Loucy (cell line): ENCODE results near the gene SPTB.
A peak's percentile ranks its signal among the peaks of the same experiment; 100 is the strongest.

Experiments
- H2AFZ ChIP-seq: fragments of 200-600 bp; sonication (generic); 2 replicates; pipeline ENCODE4 v1.6.0; 2016; ENCODE audit warnings: antibody characterized with exemption, mild to moderate bottlenecking, low read length, moderate library complexity
- H3F3A ChIP-seq: fragments of 200-600 bp; 2 replicates; pipeline ENCODE4 v1.6.0; 2016; ENCODE audit warnings: antibody characterized with exemption, low read depth, mild to moderate bottlenecking
- H3K27me3 ChIP-seq: fragments of 200-600 bp; sonication (generic); 2 replicates; pipeline ENCODE4 v1.6.1; 2014; ENCODE audit warnings: low read length, mild to moderate bottlenecking; ENCODE audit not compliant: insufficient read depth, poor library complexity, severe bottlenecking
- H3K36me3 ChIP-seq: fragments of 200-600 bp; sonication (generic); 2 replicates; pipeline ENCODE4 v1.6.1; 2016; ENCODE audit warnings: low read length; ENCODE audit not compliant: insufficient read depth
- H3K4me1 ChIP-seq: fragments of 200-600 bp; sonication (generic); 2 replicates; pipeline ENCODE4 v1.5.1; 2014; ENCODE audit warnings: low read length, mild to moderate bottlenecking; ENCODE audit not compliant: insufficient read depth, poor library complexity, severe bottlenecking
- H3K4me2 ChIP-seq: fragments of 200-600 bp; sonication (generic); 2 replicates; pipeline ENCODE4 v1.6.0; 2014; ENCODE audit warnings: antibody characterized with exemption, low read length, low read depth, mild to moderate bottlenecking; ENCODE audit not compliant: poor library complexity, severe bottlenecking
- H3K4me3 ChIP-seq: fragments of 200-600 bp; sonication (generic); 2 replicates; pipeline ENCODE4 v1.5.1; 2014; ENCODE audit warnings: low read length, mild to moderate bottlenecking, mixed read lengths; ENCODE audit not compliant: poor library complexity, severe bottlenecking
- H3K79me2 ChIP-seq: fragments of 200-600 bp; sonication (generic); 2 replicates; pipeline ENCODE4 v1.6.1; 2014; ENCODE audit warnings: low read length; ENCODE audit not compliant: insufficient read depth
- H3K9ac ChIP-seq: fragments of 200-600 bp; sonication (generic); 2 replicates; pipeline ENCODE4 v1.6.0; 2014; ENCODE audit warnings: mild to moderate bottlenecking, low read depth, low read length, moderate library complexity; ENCODE audit not compliant: poor library complexity, severe bottlenecking
- H3K9me2 ChIP-seq: fragments of 200-600 bp; sonication (generic); replicated peaks from 2 replicates; pipeline ENCODE4 v1.6.1; 2016; ENCODE audit warnings: low read depth, low read length, mixed read lengths
- H3K9me3 ChIP-seq: fragments of 200-600 bp; sonication (generic); 2 replicates; pipeline ENCODE4 v1.6.1; 2014; ENCODE audit warnings: mild to moderate bottlenecking, antibody characterized with exemption, low read length, low read depth; ENCODE audit not compliant: insufficient read depth
- H4K20me1 ChIP-seq: fragments of 200-600 bp; sonication (generic); 2 replicates; pipeline ENCODE4 v1.6.0; 2014; ENCODE audit warnings: antibody characterized with exemption, low read length, mild to moderate bottlenecking; ENCODE audit not compliant: insufficient read depth, poor library complexity, severe bottlenecking
- EZH2phosphoT487 ChIP-seq: fragments of 200-600 bp; IDR thresholded peaks from 2 replicates; pipeline ENCODE4 v1.6.1; 2018; ENCODE audit warnings: antibody characterized with exemption, mild to moderate bottlenecking, moderate library complexity, borderline replicate concordance
- TF ChIP-seq, protein P1 (sequence below): fragments of 200-600 bp; sonication (generic); conservative IDR thresholded peaks from 2 replicates; pipeline ENCODE4 v1.5.1; 2014; ENCODE audit warnings: mild to moderate bottlenecking, antibody characterized with exemption, low read length

The SPTB gene

DNA sequence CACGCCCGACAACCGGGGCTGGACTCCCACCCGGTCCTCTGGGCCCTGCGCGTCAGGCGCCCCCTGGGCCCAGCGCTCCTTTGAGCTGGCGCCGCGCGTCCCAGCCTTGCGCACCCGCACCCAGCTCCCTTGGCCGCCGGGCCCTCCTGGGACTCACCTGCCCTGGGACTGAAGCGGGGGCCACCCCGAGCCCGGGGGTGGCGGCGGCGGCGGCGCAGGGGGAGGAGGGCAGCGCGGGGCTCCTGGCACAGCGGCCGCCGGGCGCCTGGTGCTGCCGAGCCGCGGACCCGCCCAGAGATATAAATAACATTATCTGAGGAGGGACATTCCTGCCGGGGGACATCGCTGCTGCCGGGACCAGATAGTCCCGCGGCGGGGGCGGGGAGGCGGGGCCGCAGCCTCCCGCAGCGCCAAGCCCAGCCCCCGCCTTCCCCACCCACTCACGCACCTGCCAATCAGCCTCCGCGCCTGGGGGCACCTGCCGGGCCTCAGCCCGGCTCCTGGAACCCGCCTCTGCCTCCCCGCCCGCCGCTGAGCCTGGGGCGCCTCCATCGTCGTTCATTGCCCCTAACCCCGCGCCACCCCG lies at the start of gene SPTB:
SPTB (minus strand) TSS at position 273 of the 586 bp plus-strand sequence. CDS start 56,813 bp downstream, outside the sequence.
- Histone ChIP-seq H3K9me3 (no peaks in the 10 kb centered on the region), H3K4me1 (peaks cover 8% of the 10 kb centered on the region), H3K4me2 (peak within 1 kb of the TSS; percentile 78), H3K27me3 (peaks cover 58% of the 10 kb centered on the region), H3K9me2 (no peaks in the 10 kb centered on the region), H3K79me2 (no peaks in the 10 kb centered on the region), H3K4me3 (peak within 1 kb of the TSS; percentile 83), H3F3A (no peaks in the 10 kb centered on the region), H3K36me3 (no peaks in the 10 kb centered on the region), H4K20me1 (no peaks in the 10 kb centered on the region), H3K9ac (peak within 1 kb of the TSS; percentile 56), H2AFZ (peak within 1 kb of the TSS; percentile 89)
- TF ChIP-seq, protein P1, sequence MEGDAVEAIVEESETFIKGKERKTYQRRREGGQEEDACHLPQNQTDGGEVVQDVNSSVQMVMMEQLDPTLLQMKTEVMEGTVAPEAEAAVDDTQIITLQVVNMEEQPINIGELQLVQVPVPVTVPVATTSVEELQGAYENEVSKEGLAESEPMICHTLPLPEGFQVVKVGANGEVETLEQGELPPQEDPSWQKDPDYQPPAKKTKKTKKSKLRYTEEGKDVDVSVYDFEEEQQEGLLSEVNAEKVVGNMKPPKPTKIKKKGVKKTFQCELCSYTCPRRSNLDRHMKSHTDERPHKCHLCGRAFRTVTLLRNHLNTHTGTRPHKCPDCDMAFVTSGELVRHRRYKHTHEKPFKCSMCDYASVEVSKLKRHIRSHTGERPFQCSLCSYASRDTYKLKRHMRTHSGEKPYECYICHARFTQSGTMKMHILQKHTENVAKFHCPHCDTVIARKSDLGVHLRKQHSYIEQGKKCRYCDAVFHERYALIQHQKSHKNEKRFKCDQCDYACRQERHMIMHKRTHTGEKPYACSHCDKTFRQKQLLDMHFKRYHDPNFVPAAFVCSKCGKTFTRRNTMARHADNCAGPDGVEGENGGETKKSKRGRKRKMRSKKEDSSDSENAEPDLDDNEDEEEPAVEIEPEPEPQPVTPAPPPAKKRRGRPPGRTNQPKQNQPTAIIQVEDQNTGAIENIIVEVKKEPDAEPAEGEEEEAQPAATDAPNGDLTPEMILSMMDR: no peak
- TF ChIP-seq EZH2phosphoT487: no peak

DNA sequence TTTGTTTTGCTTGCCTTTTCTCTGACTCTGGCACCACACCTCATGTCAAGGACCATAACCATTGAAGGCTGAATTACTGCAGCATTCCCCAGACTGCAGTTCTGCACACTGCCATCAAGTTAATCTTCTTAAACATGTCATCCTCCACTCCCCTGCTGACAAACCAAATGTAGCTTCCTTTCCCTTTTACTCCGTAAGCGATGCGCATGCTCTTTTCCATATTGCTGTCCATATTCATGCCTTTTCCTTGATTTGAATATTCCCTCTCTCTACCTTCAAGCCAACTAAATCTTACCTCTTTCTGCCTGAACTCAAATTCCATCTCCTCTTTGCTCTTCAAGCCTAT lies 49.3 kb upstream of the SPTB start:
- no peaks in the 10 kb centered on the region for H3K27me3 ChIP-seq
- peak overlapping the region; percentile 64 for H3K9ac ChIP-seq
- H3K4me3 ChIP-seq: peak overlapping the region; percentile 58
- H3K79me2 ChIP-seq: peaks cover 13% of the 10 kb centered on the region; the same call in 1 of the 2 replicates
- H2AFZ ChIP-seq: peak overlapping the region; percentile 39; the same call in 1 of the 2 replicates
- peaks cover 15% of the 10 kb centered on the region for H3F3A ChIP-seq
- no peaks in the 10 kb centered on the region for H4K20me1 ChIP-seq
- H3K9me3 ChIP-seq: no peaks in the 10 kb centered on the region
- H3K36me3 ChIP-seq: peaks cover 26% of the 10 kb centered on the region; the same call in 1 of the 2 replicates
- no peaks in the 10 kb centered on the region for H3K9me2 ChIP-seq
- peak overlapping the region; percentile 71 for H3K4me2 ChIP-seq
- H3K4me1 ChIP-seq: peaks cover 45% of the 10 kb centered on the region
- TF ChIP-seq, protein P1: no peak
- TF ChIP-seq EZH2phosphoT487: no peak

DNA sequence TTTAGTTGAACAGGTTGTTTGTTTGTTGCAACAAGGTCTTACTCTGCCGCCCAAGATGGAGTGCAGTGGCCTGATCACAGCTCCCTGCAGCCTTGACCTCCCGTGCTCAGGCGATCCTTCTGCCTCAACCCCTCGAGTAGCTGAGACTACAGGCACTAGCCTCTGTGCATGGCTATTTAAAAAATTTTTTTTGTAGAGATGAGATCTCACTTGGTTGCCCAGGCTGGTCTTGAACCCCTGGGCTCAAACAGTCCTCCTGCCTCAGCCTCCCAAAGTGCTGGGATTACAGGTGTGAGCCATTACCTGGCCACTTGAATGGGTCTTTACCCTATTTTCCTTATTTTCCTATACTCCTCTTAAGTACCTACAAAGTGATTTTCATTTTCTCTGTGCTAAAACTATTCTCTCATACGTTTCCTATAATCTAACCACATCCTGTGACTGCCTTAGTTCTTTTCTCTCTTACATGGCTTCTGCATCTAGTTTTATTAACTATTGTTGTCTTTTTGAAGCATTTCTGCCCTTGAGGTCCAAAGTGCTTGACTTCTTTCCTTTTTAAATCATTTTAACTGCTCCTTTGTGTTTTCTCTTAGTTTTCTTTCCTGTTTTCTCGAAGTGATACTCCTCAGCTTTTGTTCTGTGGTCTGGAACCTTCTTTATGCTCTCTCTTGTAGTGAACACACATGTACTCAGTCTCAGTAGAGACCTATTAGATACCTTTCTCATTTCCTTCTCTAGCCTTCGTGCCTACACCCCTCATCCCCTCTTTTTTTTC lies 48.7 kb upstream of the SPTB start:
- H3K9me3 ChIP-seq: no peaks in the 10 kb centered on the region
- no peaks in the 10 kb centered on the region for H4K20me1 ChIP-seq
- peaks cover 13% of the 10 kb centered on the region; the same call in 1 of the 2 replicates for H3K79me2 ChIP-seq
- peak overlapping the region; percentile 71 for H3K4me2 ChIP-seq
- peak overlapping the region; percentile 39; the same call in 1 of the 2 replicates for H2AFZ ChIP-seq
- peaks cover 22% of the 10 kb centered on the region; the same call in 1 of the 2 replicates for H3K36me3 ChIP-seq
- peak overlapping the region; percentile 64 for H3K9ac ChIP-seq
- no peaks in the 10 kb centered on the region for H3K9me2 ChIP-seq
- peaks cover 45% of the 10 kb centered on the region for H3K4me1 ChIP-seq
- peaks cover 15% of the 10 kb centered on the region for H3F3A ChIP-seq
- TF ChIP-seq, protein P1: no peak
- no peak for TF ChIP-seq EZH2phosphoT487
- H3K27me3 ChIP-seq: no peaks in the 10 kb centered on the region
- peak overlapping the region; percentile 58 for H3K4me3 ChIP-seq
